ENCODE measurements around the gene REXO1.

The REXO1 gene

DNA sequence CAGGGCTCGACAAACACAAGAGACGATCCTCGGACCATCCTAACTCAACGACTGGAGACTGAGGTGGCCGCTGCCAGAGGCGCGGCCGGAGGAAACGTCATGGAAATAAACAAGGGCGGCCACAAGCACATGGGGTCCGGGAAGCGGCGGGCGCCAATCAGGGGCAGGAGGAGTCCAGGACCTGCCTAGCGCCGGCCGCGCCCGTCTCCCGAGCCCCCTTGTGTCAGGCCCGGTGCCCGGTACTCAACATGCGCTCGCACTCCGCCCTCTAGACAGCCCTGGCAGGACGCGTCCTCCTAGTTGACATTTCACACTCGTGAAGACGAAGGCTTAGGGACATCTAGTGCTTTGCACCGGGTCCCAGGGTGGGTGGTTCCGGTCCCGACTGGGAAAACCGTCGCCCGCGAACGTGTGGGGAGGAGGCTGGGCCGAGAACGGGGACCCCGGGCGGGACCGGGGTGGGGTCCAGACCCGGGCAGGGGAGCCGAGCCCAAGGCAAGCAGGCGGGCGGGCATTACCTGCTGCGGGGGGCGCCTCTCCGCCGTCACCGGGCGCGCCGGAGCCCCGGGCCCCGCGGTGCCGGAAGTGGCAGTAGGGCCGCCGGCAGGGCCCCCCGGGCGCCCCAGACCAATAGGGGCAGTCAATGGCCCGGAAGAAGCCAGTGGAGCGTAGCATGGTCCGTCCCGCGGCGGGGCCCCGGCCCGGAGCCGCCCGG lies 442 bp downstream of the REXO1 start:
- no peak for DNase-seq

DNA sequence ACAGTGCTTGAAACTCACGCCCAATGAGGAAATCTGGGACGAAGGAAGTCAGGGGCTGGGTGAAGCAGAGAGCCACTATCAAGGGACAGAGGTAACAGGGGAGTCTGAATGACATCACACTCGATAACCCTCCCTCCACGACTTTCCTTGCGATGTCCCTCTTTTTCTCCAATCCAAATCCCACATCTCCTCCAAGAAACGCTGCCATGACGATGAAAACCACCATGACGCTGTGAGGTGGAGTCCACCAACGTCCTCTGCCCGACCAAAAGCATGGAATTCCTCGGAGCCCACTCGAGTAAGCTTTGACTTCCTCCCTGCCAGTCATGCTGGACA lies 967 bp downstream of the REXO1 start:
- DNase-seq, result no peak

DNA sequence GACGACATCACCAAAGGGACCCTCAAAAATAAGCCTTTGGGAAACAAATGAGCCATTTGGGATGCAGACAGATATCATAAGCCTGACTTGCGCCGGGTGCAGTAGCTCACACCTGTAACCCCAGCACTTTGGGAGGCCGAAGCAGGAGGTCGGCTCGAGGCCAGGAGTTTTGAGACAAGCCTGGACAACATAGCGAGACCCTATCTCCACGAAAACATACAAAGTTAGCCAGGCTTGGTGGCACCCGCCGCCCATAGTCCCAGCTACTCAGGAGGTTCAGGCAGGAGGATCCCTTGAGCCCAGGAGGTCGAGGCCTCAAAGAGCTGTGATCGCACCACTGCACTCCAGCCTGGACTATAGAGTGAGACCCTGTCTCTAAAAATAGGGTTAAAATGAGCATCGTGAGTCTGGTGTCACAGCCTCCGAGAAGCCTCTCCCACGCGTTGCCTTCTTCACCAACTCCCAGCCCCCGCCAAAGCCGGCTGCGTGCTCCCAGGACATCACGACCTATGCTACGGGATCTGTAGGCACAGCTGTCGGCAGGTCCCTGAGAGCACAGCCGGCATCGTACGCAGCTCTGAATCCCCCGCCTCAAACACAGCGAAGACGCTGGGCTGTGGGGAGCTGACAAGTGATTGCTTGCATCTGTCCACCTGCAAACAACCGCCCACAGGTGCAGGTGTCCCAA lies 1.6 kb downstream of the REXO1 start:
- DNase-seq, result no peak

DNA sequence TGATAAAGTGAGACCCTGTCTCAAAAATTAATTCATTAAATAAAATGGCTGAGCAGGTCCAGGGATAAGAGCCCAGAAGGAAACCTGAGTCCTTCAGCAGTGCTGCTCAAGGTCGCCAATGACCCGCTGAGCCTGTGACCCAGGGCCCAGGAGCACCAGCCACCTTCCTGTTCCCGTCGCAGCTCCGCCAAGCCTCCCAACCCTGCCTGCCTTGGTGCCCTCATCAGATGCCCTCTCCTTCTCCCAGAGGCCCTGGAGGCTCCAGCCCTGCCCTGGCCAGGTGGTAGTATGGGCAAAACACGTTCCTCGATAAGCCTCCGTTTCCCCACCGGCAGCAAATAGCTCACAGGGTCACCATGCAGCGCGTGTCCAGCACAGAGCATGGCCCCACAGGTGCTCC lies 2.6 kb downstream of the REXO1 start:
- DNase-seq, result no peak

DNA sequence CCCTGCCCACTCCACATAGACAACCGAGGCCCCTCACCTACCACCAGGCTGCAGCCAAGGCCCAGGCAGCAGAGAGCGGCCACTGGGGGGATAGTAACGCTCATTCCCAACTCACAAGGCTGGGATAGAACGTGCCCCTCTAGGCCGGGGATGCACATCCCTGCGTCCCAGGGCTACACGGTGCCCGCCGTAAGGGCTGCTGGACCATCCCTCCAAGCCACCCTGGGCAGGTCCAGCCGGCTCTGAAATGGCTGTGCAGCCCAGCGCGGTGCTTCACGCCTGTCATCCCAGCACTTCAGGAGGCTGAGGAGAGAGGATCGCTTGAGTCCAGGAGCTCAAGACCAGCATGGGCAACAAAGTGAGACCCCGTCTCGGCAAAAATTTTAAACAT lies 3.2 kb downstream of the REXO1 start:
- DNase-seq, result no peak

DNA sequence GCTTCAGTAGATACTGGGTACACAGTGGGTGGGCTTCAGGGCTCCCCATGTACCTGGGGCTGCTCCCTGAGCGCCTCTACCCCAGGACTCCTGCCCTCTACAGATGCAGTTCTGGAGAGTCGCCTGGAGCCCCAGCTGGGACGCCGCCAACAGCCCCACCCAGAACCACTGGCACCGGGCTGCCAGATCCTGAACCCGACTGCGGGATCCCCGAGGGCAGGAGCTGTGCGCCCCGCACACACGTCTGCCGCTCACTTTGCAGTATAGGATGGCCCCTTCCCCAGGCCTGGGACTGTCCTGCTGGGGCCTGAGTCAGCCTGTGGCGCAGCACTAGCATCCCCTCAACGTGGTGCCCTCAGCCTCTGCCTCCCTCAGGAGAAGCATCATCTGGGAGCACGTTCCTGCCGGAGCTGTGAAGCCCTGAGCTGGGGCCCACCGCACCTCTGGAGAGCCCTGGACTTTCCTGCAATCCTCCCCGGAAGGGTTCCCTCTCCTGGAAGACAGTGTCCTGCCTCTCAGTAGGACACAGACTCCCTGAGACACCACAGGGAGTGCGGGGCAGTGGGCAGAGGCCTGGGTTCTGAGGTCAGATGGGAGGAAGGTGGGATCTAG lies 3.7 kb downstream of the REXO1 start:
- DNase-seq, result no peak

DNA sequence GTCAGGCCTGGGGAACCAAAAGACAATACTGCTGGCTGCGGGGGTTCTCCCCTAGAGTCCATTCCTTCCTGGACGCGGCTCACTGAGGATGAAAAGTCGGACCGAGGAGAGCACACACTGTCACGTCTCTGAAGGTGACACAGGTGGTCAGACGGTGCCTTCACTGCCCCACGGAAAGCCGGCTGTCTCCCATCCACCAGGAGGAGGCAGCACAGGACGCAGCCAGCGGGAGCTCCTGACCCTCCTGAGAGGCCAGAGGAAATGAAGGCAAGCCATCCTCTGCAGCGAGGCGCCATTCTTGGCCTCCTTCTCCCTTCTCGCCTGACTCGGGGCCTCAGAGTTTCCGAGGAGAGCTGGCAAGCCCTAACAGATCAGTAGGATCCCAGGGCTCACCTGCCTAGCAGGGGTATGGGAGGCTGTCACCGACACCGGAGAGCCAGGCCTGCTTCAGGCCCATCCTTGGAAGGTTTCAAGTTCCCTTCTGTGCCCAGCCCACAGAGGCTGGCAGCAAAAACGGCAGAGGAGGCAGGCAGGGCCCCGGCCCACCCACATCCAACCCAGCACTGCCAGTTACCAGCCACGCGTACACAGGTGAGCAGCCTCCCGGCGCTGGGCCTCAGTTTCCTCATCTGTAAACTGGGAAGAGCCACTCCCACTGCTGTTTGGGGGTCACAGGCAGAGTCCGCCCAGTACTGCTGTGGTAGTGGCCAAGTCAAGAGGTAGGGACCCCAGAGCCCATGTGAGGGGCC lies 4.5 kb downstream of the REXO1 start:
- DNase-seq, result no peak

DNA sequence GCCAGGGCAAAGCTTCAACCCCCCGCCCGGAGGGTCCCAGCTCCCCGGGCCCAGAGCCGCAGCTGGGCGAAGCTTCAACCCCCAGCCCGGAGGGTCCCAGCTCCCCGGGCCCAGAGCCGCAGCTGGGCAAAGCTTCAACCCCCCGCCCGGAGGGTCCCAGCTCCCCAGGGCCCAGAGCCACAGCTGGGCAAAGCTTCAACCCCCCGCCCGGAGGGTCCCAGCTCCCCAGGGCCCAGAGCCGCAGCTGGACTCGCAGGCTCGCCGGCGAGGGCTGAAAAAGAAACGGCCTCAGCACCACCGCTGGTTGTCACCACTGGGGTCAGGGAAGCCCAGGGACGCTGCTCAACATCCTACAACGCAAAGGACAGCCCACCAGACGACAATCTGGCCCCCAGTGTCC lies 5.2 kb downstream of the REXO1 start:
- DNase-seq, result no peak

DNA sequence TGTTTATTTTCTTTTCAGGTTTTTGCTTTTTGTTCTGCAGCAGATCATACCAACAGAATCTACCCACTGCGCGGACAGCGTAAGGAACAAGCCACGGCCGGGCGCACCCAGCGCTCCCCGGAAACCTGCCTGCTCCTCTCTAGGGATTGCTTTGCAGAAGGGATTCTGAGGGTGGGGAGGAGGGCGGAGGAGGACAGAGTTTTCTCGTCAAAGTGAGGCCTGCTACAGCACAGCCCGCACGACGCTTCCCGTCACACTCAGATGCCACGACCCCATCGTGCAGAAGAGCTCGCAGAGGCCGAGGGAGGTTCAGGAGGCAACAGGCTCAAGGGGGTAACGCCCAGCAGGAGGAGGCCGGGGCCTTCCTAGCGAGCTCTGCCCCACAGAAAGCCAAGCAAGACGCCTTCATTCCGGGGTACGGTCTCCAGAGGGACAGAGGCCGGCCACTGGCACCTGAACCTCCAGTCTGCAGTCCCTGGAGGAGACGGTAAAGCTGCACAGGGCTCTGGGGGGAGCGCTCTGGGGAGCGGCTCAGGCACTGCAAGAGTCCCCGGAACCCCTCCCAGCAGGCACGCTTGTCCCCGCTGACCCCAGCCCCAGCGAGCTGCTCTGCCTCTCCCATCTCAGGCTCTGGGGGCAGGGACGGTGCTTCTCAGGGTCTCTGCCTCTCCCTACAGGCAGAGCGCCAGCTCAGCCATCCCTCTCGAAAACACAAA lies 6.9 kb downstream of the REXO1 start:
- DNase-seq, result no peak

DNA sequence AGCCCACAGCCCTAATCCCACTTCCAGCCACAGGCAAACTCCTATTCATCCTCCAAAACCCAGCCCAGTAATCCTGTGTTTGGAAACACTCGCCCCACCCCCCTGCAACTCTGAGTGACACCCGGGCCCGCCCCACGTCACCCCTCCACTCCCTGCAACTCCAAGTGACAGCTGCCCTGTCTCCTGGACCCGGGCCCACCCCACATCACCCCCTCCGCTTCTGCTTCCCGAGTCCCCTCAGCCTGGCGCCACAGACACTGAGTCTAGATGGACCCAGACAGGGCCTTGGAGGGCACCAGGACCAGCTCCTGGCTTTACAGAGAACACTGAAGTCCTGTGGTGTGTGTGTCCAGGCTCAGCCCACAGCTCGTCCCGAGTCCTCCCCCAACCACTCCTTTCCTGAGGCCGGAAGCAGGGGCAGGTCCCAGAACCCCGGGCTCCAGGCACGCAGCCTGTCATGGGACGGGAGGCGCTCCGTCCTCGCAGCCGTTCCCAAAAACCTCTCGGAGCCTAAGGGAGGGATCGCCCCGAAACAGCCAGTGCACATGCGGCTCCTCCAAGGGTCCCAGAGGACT lies 7.7 kb downstream of the REXO1 start:
- DNase-seq, result no peak

DNA sequence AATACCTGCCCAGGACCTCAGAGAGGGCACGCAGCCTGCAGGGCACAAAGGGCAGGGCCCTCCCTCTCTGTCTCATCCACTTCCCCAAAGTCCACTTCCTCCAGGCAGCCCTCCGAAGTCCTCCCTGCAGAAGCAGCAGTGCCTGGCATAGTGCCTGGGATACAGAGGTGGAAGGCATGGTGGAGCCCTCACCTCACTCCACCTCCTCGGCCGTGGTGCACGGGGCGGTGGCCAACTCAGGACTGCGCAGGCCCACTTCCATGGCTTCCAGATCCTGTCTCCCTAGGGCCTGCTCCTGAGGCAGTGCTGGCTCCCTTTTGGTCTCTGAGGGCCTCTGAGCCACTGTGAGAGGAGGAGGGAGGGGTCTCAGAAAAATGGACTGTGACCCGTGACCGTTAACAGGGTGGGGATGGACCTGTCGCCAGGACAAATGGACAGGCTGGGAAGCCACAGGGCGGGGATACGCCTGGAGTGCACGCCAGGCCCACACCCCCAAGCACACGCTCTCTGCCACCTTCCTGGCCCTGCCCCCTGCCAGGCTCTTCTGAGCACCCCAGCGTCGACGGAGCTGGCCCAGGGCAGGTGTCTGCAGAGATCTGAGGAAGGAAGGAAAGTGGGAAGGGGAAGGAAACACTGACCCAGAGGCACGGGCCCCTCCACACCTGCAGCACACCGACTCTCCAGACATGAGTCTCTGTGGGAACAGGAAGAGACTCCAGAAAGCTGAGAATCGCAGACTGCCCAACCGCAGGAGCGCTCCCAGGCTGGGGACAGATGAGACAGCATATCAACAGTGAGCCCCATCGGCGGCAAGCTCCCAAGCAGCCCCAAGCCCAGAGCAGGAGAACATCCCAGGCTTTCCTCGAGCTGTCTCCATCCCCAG lies 8.4 kb downstream of the REXO1 start:
- no peak for DNase-seq

DNA sequence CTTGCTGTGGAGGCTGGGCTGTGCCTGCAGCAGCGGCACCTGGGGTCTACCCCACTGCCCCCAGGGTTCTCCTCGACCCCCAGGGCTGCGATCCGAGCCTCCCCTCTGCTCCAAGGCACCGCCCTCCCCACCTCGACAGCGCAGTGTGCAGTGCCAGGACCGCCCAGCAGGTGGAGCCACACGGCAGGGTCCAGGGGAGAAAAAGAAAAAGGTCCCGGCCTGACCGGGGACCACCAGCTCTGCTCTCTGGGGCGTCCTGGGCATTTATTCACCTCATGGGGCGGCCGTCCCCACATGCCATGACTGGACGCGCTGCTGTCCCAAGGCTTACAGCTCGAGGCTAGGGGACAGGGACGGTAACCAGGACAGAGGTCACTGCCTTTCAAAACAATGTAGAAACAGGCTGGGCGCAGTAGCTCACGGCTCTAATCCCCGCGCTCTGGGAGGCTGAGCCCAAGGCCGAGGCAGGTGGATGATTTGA lies 10.6 kb downstream of the REXO1 start:
- peak; percentile 57 for DNase-seq

DNA sequence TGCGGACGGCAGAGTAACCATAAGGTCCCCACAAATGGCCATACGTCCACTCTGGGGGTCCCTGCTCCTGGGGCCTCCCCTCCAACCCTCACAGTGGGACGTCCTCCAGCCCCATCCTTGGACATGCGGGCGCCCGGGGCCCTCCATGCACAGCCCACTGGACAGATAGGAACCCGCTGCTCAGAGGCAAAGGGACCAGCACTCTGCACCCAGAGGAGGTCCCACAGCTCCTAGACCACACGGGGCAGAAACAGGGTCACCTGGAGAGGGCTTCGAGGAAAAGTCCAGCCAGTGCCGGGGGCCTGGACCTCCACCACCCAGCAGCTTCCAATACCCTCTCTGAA lies 11.1 kb downstream of the REXO1 start:
- DNase-seq, result no peak

DNA sequence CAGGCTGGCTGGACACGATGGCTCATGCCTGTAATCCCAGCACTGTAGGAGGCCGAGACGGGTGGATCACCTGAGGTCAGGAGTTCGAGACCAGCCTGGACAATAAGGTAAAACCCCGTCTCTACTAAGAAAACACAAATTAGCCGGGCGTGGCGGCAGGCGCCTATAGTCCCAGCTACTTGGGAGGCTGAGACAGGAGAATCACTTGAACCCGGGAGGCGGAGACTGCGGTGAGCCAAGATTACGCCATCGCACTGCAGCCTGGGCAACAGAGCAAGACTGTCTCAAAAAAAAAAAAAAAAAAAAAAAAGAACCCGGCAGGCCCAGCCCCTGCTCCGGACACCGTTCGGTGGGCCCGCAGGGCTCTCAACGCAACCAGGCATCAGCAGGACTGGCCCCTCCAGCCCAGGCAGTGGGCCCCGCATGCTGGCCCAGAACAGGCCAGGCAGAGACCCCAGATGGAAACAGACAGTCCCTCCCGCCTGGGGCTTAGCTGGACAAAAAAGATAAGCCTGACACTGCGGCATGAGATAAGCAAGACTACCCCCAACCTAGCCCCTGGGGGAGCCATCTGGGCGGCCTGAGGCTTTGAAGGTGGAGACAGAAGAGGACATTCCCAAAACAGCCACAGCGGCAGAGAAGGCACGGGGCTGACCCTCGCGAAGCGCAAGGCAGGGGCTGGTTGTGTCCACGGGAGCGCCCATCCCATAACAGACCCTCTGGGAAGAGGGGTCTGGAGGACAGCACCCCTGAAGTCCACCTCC lies 11.6 kb downstream of the REXO1 start:
- no peak for DNase-seq

DNA sequence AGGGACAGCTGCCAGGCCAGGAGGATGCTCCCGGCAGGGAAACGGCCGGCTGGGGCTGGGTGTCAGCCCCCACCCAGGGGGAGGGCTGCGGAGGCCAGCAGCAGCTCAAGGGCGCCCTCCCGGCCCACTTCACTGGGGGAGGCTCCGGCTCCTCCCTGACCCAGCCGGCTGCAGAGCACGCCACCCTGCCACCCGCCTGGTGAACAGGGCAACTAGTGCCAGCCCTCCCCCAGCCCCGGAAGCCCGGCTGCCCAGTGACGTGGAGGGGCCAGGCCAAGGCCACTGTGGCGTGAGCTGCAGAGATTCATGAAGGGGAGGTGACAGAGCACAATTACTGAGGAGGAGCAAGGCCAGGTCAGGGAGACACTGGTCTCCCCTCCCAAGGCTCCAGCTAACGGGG lies 14.7 kb downstream of the REXO1 start:
- DNase-seq, result no peak

DNA sequence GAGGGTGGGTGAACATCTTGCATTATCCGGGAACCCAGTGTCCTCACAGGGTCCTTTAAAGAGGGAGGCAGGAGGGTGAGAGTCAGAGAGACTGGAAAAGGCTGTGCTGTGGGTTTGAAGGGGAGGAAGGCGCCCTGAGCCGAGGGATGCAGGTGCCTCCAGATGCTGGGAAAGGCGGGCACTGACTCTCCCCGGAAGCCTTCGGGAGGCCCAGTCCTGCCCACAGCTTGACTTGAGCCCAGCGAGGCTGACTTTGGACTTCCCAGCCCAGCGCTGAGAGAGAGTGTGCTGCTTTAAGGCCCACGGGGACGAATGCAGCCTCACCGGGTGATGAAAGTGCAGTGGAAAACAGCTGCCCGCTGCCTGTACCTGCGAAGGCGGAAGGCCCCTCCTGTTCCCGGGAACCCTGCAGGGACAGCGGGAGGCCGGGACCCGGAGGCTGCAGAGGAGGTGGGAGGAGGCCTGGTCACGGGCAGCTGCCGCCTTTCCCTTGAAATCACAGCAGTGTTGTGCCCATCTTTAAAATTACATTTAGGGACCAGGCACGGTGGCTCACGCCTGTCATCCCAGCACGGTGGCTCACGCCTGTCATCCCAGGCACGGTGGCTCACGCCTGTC lies 16.1 kb downstream of the REXO1 start:
- no peak for DNase-seq

DNA sequence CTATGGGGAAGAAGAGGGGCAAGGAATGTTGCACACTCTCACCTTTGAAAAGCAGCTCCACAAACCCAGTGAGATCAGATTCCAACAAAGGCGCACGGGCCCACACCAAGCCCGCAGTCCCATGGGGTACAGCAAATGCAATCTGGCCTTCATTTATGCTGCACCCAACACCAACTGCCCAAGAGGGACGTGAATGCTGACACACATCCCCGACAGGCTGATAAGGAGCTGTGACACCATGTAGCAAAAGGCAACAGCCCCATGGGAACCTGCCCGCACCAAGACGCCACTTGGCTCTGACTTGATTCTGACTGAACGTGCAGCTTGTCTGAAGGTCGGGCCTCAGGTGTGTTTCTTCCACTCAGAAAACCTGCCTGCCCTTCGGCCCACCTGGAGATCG lies 17.3 kb downstream of the REXO1 start:
- no peak for DNase-seq

DNA sequence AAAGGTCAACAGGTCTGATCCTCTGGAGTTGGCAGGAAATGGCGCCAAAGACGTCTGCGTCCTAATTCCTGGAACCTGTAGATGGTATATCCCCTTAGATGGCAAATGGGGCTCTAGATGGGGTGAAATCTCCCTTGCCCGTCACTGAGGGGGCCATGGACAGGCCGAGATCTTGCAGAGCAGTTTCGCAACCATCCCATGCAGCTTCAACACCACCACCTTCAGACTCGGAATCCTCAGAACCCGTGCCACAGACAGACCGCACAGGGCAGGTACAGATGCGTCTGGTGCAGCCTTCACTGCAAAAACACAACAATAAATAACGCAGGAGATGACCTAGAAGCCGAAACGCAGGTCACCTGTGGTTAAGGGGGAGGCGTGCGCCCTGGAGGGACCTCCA lies 17.7 kb downstream of the REXO1 start:
- no peak for DNase-seq

DNA sequence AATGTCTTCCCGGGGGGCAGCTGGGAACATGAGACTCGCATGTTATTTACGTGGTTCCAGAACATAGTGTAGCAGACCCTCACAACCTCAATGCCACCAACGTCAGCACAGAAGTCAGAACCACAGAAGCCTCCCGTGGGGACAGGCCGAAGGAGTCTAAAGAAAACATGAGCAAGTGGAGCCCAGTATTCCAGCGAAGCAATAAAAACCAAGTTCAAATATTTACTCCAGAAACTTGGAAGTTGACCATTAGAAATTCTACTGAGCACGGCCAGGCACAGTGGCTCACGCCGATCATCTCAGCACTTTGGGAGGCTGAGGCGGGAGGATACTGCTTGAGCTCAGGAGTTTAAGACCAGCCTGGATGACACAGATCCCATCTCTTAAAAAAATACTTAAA lies 18.3 kb downstream of the REXO1 start:
- DNase-seq, result no peak

Measured in CD4-positive, alpha-beta T cell treated with Interleukin-12 subunit alpha and Interleukin-12 subunit beta, for 1 hour (primary cell).